Endothelial cell of umbilical vein (primary cell): Measurements from ENCODE around the gene TCP11L2. TPM values are rescaled to one million over a fixed set of nuclear protein-coding genes. Genes with fewer than 3 reads are reported as not detected.

Experiments used
- BruUV-seq: library from RNA; stranded (reverse); fragments of 400-500 nt; replicated peaks from 2 replicates; lab custom pipeline; 2021; lab: Mats Ljungman, UMichigan
- CTCF ChIA-PET: fragments of 300-600, 350-600 bp; sonication (Branson Sonifier 250); formaldehyde crosslinking; loops from one replicate; lab custom pipeline; 2021; ENCODE audit warnings: antibody characterized with exemption, inconsistent platforms; lab: Charles Lee
- POLR2A ChIA-PET: fragments of 300-600, 350-600 bp; sonication (Branson Sonifier 250); formaldehyde crosslinking; loops from one replicate; lab custom pipeline; 2021; ENCODE audit warnings: antibody characterized with exemption, inconsistent platforms; lab: Charles Lee
- DNase-seq: peaks from one replicate; pipeline ENCODE4 v3.0.0-alpha.2; 2011; ENCODE audit warnings: low read depth, low spot score
- FAIRE-seq: peaks from 2 replicates; lab custom pipeline; 2011; peaks lifted over from hg19 to GRCh38; lab: Jason Lieb, UNC
- H2AFZ ChIP-seq: 2 replicates; pipeline ENCODE4 v1.6.0; 2012; ENCODE audit warnings: low read depth, low read length, control low read depth, inconsistent platforms
- H3K27ac ChIP-seq: 2 replicates; pipeline ENCODE4 v1.5.1; 2011; ENCODE audit warnings: low read depth, mild to moderate bottlenecking, control low read depth, low read length, moderate library complexity; ENCODE audit not compliant: insufficient read depth
- H3K27me3 ChIP-seq, 2 experiments: 2 replicates each; pipeline versions ENCODE4 v1.6.0 to v1.6.1; 2011; ENCODE audit warnings: low read length in 2 of 2, mixed read lengths in 1 of 2; ENCODE audit not compliant: control insufficient read depth in 2 of 2, insufficient read depth in 2 of 2
- H3K36me3 ChIP-seq, 2 experiments: 2 replicates in 1 of 2; 3 replicates in 1 of 2; pipeline ENCODE4 v1.5.1; 2011; ENCODE audit warnings: low read length in 2 of 2, mild to moderate bottlenecking in 1 of 2, moderate library complexity in 1 of 2; ENCODE audit not compliant: control insufficient read depth in 2 of 2, insufficient read depth in 2 of 2; ENCODE audit errors: extremely low read depth in 1 of 2
- H3K4me1 ChIP-seq: 3 replicates; pipeline ENCODE4 v1.5.1; 2011; ENCODE audit warnings: mild to moderate bottlenecking, low read length; ENCODE audit not compliant: control insufficient read depth, insufficient read depth; ENCODE audit errors: extremely low read depth
- H3K4me2 ChIP-seq: 2 replicates; pipeline ENCODE4 v1.6.1; 2011; ENCODE audit warnings: low read length, control low read depth, mixed read lengths; ENCODE audit not compliant: insufficient read depth
- H3K4me3 ChIP-seq, 3 experiments: fragments of 200-600 bp in 1 of 3; sonication (generic), shearing (Covaris generic) in 1 of 3; replicated peaks in 1 of 3; 2 replicates each; pipeline ENCODE4 v1.5.1; 2011 to 2016; ENCODE audit warnings: control low read depth in 3 of 3, low read length in 3 of 3, mild to moderate bottlenecking in 2 of 3, inconsistent platforms in 1 of 3, low read depth in 1 of 3, moderate library complexity in 1 of 3; ENCODE audit not compliant: insufficient read depth in 1 of 3
- H3K79me2 ChIP-seq: 2 replicates; pipeline ENCODE4 v1.6.0; 2012; ENCODE audit warnings: low read length, inconsistent platforms; ENCODE audit not compliant: control insufficient read depth, insufficient read depth
- H3K9ac ChIP-seq: replicated peaks from 2 replicates; pipeline ENCODE3; 2011; ENCODE audit warnings: low read length, control low read depth; ENCODE audit not compliant: insufficient read depth; ENCODE audit errors: extremely low read depth
- H3K9me1 ChIP-seq: replicated peaks from 3 replicates; pipeline ENCODE4 v1.6.0; 2011; ENCODE audit warnings: mild to moderate bottlenecking, low read length; ENCODE audit not compliant: control insufficient read depth, insufficient read depth; ENCODE audit errors: extremely low read depth
- H3K9me3 ChIP-seq: replicated peaks from 2 replicates; pipeline ENCODE4 v1.5.1; 2012; ENCODE audit warnings: low read length, inconsistent platforms; ENCODE audit not compliant: control insufficient read depth, insufficient read depth
- H4K20me1 ChIP-seq: replicated peaks from 2 replicates; pipeline ENCODE3; 2011; ENCODE audit warnings: mild to moderate bottlenecking, low read length; ENCODE audit not compliant: control insufficient read depth, insufficient read depth; ENCODE audit errors: extremely low read depth
- EZH2 ChIP-seq: IDR thresholded peaks from 2 replicates; pipeline ENCODE4 v1.6.1; 2012; ENCODE audit warnings: borderline replicate concordance, low read depth, mild to moderate bottlenecking, moderate library complexity, low read length, inconsistent platforms; ENCODE audit not compliant: severe bottlenecking
- FOS ChIP-seq: IDR thresholded peaks from 2 replicates; pipeline ENCODE4 v1.6.1; 2011; ENCODE audit warnings: mild to moderate bottlenecking, low read length, moderate library complexity, borderline replicate concordance; ENCODE audit not compliant: insufficient read depth
- GATA2 ChIP-seq: IDR thresholded peaks from 2 replicates; pipeline ENCODE4 v1.7.0; 2011; ENCODE audit warnings: low read depth, mild to moderate bottlenecking, moderate library complexity, mixed read lengths, low read length; ENCODE audit not compliant: insufficient read length, insufficient read depth
- JUN ChIP-seq: IDR thresholded peaks from 2 replicates; pipeline ENCODE4 v1.6.1; 2011; ENCODE audit warnings: borderline replicate concordance, low read depth; ENCODE audit not compliant: insufficient read length, insufficient read depth
- MAX ChIP-seq: IDR thresholded peaks from 2 replicates; pipeline ENCODE4 v1.6.1; 2011; ENCODE audit not compliant: insufficient read depth, insufficient read length
- MYC ChIP-seq: IDR thresholded peaks from one replicate; pipeline ENCODE4 v1.6.1; 2011; ENCODE audit warnings: mild to moderate bottlenecking, low read depth, low read length
- POLR2A ChIP-seq: IDR thresholded peaks from 2 replicates; pipeline ENCODE4 v1.6.1; 2012; ENCODE audit warnings: low read depth, mild to moderate bottlenecking, control low read depth, low read length
- POLR2AphosphoS5 ChIP-seq: IDR thresholded peaks from 2 replicates; pipeline ENCODE4 v1.6.1; 2012; ENCODE audit warnings: low read depth, mild to moderate bottlenecking, control low read depth, low read length, moderate library complexity; ENCODE audit not compliant: insufficient read depth
- dilution Hi-C: fragments of 300-500 bp; cut with MboI; formaldehyde crosslinking; loops from one replicate; pipeline ENCODE4 v1.15.0; 2019; ENCODE audit warnings: low sequenced_read_pairs; ENCODE audit not compliant: extremely low pct_ligation_motif_present
- intact Hi-C: fragments of 100-400 bp; cut with micrococcal nuclease; formaldehyde crosslinking; loops from one replicate; pipeline ENCODE4 v1.10.0; 2022
- polyA plus RNA-seq, 4 experiments: library from polyadenylated mRNA; depleted of rRNA in 3 of 4; stranded (reverse) in 3 of 4; unstranded in 1 of 4; fragments of >200 nt; gene quantifications; 2 replicates each; pipeline versions ENCODE4 v1.2.1 to v1.2.3, GENCODE V29; 2011 to 2012; ENCODE audit warnings: missing spikeins in 1 of 4
- total RNA-seq: library from RNA; stranded (reverse); gene quantifications from 2 replicates; pipeline ENCODE4 v1.2.3, GENCODE V29; 2021
- TF ChIP-seq, protein P1 (sequence below), 2 donors: IDR thresholded peaks; 1 replicate in 1 of 2; 2 replicates in 1 of 2; pipeline ENCODE4 v1.5.1; 2011; ENCODE audit warnings: low read length in 2 of 2, mild to moderate bottlenecking in 2 of 2, moderate library complexity in 2 of 2, control low read depth in 1 of 2, inconsistent platforms in 1 of 2, low read depth in 1 of 2; ENCODE audit not compliant: insufficient read depth in 1 of 2; ENCODE audit errors: extremely low read depth in 1 of 2

The TCP11L2 gene
- total and polyA plus RNA-seq, 2 donors (not counting 3 experiments of a cell fraction or from before 2014, with no cell fraction given), result 6.0 to 18.7 TPM

DNA sequence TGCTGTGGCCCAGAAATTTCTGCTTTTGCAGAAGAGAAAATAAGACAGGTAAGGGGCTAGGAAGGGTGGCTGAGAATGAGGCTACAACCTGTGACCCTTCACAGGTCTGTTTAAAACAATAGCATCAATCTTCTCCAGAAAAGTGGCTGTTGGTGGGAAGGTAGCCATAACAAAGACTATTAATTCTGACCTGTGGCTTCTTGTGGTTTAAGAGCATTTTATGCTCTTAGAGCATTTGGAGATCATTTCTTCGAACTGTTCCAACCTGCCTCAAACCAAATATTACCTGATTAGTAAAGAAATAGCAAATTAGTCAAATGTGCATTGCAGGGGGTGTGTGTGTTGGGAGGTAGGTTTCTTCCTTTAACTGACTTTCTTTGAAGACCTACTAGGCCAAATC is 15.2 kb upstream of the TCP11L2 start:
- no TSS peak for BruUV-seq
- no peak for FAIRE-seq
- CTCF ChIA-PET, result no interaction called here
- Histone ChIP-seq H4K20me1 (no peaks in the 10 kb centered on the region), H3K9me3 (no peaks in the 10 kb centered on the region), H3K36me3 (no peaks in the 10 kb centered on the region), H3K27me3 (peaks cover under 1 to 2% of the 10 kb centered on the region in 2 experiments), H3K9me1 (no peaks in the 10 kb centered on the region), H3K4me1 (peaks cover 6% of the 10 kb centered on the region), H3K79me2 (no peaks in the 10 kb centered on the region), H3K9ac (no peak overlapping the region), H3K4me2 (no peak overlapping the region), H2AFZ (no peak overlapping the region), H3K4me3 (no peak overlapping the region), H3K27ac (no peak overlapping the region)
- POLR2A ChIA-PET, result no interaction called here
- TF ChIP-seq POLR2A, result no peak
- no peak for TF ChIP-seq GATA2
- TF ChIP-seq, protein P1, sequence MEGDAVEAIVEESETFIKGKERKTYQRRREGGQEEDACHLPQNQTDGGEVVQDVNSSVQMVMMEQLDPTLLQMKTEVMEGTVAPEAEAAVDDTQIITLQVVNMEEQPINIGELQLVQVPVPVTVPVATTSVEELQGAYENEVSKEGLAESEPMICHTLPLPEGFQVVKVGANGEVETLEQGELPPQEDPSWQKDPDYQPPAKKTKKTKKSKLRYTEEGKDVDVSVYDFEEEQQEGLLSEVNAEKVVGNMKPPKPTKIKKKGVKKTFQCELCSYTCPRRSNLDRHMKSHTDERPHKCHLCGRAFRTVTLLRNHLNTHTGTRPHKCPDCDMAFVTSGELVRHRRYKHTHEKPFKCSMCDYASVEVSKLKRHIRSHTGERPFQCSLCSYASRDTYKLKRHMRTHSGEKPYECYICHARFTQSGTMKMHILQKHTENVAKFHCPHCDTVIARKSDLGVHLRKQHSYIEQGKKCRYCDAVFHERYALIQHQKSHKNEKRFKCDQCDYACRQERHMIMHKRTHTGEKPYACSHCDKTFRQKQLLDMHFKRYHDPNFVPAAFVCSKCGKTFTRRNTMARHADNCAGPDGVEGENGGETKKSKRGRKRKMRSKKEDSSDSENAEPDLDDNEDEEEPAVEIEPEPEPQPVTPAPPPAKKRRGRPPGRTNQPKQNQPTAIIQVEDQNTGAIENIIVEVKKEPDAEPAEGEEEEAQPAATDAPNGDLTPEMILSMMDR (IDR thresholded peaks at IDR 0.05; ENCODE audit: extremely low read depth in 1 of 2, insufficient read depth in 1 of 2, low read depth in 1 of 2, low read length in 2 of 2), result no peak
- TF ChIP-seq JUN, result no peak
- no peak for TF ChIP-seq MYC
- no peak for TF ChIP-seq FOS
- no peak for TF ChIP-seq POLR2AphosphoS5
- no peak for TF ChIP-seq MAX
- no peak for TF ChIP-seq EZH2
- DNase-seq, result no peak
- intact Hi-C loops, result no loop called here
- dilution Hi-C loops, result no loop called here
